Esophagus squamous epithelium (tissue), 5 donors: ENCODE data around the gene RAB11FIP5. TPM values are rescaled to one million over a fixed set of nuclear protein-coding genes. Genes with fewer than 3 reads are reported as not detected.

Experiments used
- DNase-seq: peaks from one replicate; lab custom pipeline; 2025; lab: John Stamatoyannopoulos, UW
- H3K27ac ChIP-seq, 4 donors: fragments of 200-600 bp; sonication (generic); one replicate each; pipeline ENCODE4 v1.5.1; 2016 to 2019; ENCODE audit warnings: mild to moderate bottlenecking in 1 of 4
- H3K27me3 ChIP-seq, 4 donors: fragments of 200-600 bp; sonication (generic); 1 replicate in 3 of 4; 2 replicates in 1 of 4; pipeline versions ENCODE4 v1.5.1 to v1.6.0; 2017 to 2021; ENCODE audit warnings: antibody characterized with exemption in 1 of 4
- H3K36me3 ChIP-seq, 3 donors: fragments of 200-600 bp; sonication (generic); one replicate each; pipeline ENCODE4 v1.5.1; 2016 to 2019
- H3K4me1 ChIP-seq, 3 donors: fragments of 200-600 bp; sonication (generic); one replicate each; pipeline ENCODE4 v1.5.1; 2017 to 2019
- H3K4me3 ChIP-seq, 4 donors: fragments of 200-600 bp; sonication (generic); 1 replicate in 3 of 4; 2 replicates in 1 of 4; pipeline ENCODE4 v1.5.1; 2016 to 2019; ENCODE audit warnings: mild to moderate bottlenecking in 2 of 4, moderate library complexity in 1 of 4
- H3K9me3 ChIP-seq, 3 donors: fragments of 200-600 bp; sonication (generic); one replicate each; pipeline ENCODE4 v1.5.1; 2016 to 2019
- POLR2A ChIP-seq, 4 donors: fragments of 450-650 bp; IDR thresholded peaks; one replicate each; pipeline ENCODE4 v1.6.1; 2017; ENCODE audit warnings: antibody characterized with exemption in 4 of 4, mild to moderate bottlenecking in 4 of 4, moderate library complexity in 3 of 4
- WGBS, 2 donors: methylation state at CpG; one replicate each; pipeline ENCODE4 v1.1.5; 2018; 5-methylcytosine and 5-hydroxymethylcytosine counted together
- intact Hi-C: fragments of 100-400 bp; cut with DNase I; formaldehyde crosslinking; loops from one replicate; pipeline ENCODE4 v1.15.0; 2022
- total RNA-seq, 4 donors: library from RNA; depleted of rRNA; stranded (reverse); fragments of >200 nt; gene quantifications; one replicate each; pipeline ENCODE4 v1.1.0, GENCODE V29; 2016
- TF ChIP-seq, protein P1 (sequence below), 6 experiments: fragments of 450-650 bp in 4 of 6; fragments of 200-600 bp in 2 of 6; sonication (generic) in 2 of 6; IDR thresholded peaks; one replicate each; pipeline ENCODE4 v1.5.1; 2016 to 2019; ENCODE audit warnings: antibody characterized with exemption in 6 of 6, mild to moderate bottlenecking in 4 of 6, moderate library complexity in 4 of 6
- donor health status: DM: yes; HTN: yes; CAD: no.

Gene RAB11FIP5
- total RNA-seq, 4 donors from 2014 or later, result 12.2 to 19.6 (median 16.6) TPM

DNA sequence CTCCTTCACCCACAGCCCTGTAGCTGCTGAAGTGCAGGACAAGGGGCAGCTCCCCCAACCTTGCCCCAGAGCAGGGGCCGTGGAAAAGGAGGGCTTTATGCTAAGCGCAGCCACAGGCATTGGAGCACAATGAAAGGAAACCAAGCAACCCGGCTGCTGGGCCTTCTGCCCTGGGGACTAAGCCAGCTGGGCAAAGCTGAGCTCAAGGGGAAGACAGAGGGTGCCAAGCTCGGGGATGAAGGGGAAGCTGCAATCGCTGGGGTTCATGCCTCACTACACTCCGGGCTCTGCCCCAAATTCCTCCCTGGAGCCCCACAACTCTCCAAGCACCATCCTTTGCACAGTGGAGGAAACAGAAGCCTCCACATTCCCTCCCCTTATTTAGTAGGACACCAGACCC is 53.6 kb downstream of the RAB11FIP5 start:
- peaks cover 1 to 11% (median 10%) of the 10 kb centered on the region in 3 donors for H3K4me1 ChIP-seq
- 63% methylated on average over 2 of the region's 6 CpGs; no CpG with 5 or more reads in 1 of the 2 donors for WGBS, 2 donors
- no peak overlapping the region for H3K4me3 ChIP-seq
- intact Hi-C loops, result no loop called here
- DNase-seq, result no peak
- TF ChIP-seq, protein P1, sequence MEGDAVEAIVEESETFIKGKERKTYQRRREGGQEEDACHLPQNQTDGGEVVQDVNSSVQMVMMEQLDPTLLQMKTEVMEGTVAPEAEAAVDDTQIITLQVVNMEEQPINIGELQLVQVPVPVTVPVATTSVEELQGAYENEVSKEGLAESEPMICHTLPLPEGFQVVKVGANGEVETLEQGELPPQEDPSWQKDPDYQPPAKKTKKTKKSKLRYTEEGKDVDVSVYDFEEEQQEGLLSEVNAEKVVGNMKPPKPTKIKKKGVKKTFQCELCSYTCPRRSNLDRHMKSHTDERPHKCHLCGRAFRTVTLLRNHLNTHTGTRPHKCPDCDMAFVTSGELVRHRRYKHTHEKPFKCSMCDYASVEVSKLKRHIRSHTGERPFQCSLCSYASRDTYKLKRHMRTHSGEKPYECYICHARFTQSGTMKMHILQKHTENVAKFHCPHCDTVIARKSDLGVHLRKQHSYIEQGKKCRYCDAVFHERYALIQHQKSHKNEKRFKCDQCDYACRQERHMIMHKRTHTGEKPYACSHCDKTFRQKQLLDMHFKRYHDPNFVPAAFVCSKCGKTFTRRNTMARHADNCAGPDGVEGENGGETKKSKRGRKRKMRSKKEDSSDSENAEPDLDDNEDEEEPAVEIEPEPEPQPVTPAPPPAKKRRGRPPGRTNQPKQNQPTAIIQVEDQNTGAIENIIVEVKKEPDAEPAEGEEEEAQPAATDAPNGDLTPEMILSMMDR (IDR thresholded peaks at IDR 0.05), result no peak
- TF ChIP-seq POLR2A (IDR thresholded peaks at IDR 0.05), result no peak
- no peaks in the 10 kb centered on the region for H3K27me3 ChIP-seq
- no peak overlapping the region for H3K27ac ChIP-seq
- H3K9me3 ChIP-seq, result peaks cover 0 to 12% (median 0%) of the 10 kb centered on the region in 3 donors
- peaks cover 0 to 31% (median 0%) of the 10 kb centered on the region in 3 donors for H3K36me3 ChIP-seq

DNA sequence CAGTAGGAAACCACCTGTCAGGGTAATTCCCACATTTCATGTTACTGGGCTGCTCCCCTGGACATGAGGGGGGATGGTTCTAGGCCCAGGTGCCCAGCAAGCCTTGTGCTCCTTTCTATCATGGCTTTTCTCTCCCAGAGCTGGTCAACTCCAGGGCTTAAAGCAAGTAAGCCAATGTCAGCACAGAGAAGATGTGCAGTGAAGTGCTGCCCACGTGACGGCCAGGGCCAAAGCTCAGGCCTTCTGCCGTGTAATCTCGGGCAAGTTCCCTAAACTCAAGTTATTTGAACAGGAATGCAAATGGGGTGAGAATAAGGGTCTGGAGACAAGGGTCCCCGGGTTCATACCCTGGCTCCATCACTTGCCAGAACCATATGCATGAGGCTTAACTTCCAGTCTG is 57.8 kb downstream of the RAB11FIP5 start:
- WGBS, 2 donors, result 93 to 97% methylated on average over 5 of the region's 5 CpGs
- no peaks in the 10 kb centered on the region for H3K4me1 ChIP-seq
- H3K4me3 ChIP-seq, result no peak overlapping the region
- intact Hi-C loops, result no loop called here
- TF ChIP-seq, protein P1 (IDR thresholded peaks at IDR 0.05), result no peak
- no peak for TF ChIP-seq POLR2A (IDR thresholded peaks at IDR 0.05)
- H3K27ac ChIP-seq, result no peak overlapping the region
- H3K27me3 ChIP-seq, result no peaks in the 10 kb centered on the region
- H3K9me3 ChIP-seq, result peaks cover 0 to 12% (median 0%) of the 10 kb centered on the region in 3 donors
- H3K36me3 ChIP-seq, result peaks cover 0 to 31% (median 0%) of the 10 kb centered on the region in 3 donors
- DNase-seq, result no peak

DNA sequence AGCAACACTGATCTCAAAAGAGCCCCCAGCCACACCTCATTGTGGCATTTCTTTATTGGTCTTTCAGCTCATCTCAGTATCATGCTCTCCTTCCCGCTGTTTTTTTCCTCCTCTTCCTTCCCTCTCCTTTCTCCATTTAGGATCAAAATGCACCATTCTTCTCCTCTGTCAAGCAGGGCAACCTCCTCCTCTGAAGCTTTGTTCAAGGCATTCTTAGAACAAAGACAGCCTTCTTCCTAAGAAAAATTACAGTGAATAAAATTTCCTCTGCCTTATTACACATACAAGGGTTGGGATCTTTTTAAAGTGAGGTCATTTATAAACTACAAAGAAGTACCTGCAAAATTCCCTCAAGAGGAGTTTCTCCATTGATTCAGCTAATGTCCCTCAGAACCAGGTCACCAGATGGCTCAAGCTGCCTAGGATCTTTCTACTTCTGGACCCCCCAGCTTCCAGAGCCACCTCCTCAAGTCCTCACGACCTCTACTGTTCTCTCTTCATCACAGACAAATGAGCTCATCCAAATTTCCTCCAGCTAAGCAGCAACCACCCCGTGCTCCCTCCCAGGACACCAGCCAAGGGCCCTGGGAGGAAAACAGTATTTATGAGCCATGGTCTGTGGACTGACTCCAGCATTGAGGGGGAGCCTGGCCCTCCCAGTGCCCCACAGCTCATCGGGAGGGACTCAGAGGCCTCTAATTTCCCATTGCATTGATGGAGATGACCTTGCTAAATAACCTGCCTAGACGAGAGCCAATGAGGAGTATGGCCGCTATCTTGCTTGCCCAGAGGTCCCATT is 59.2 kb downstream of the RAB11FIP5 start:
- no peak for TF ChIP-seq POLR2A (IDR thresholded peaks at IDR 0.05)
- TF ChIP-seq, protein P1 (IDR thresholded peaks at IDR 0.05), result no peak
- DNase-seq, result no peak
- 70 to 76% methylated on average over 5 to 6 of the region's 6 CpGs for WGBS, 2 donors
- H3K4me3 ChIP-seq, result no peak overlapping the region
- intact Hi-C loops, result no loop called here
- no peak overlapping the region for H3K27ac ChIP-seq
- H3K9me3 ChIP-seq, result peaks cover 0 to 12% (median 0%) of the 10 kb centered on the region in 3 donors
- no peaks in the 10 kb centered on the region for H3K27me3 ChIP-seq
- H3K36me3 ChIP-seq, result peaks cover 0 to 30% (median 0%) of the 10 kb centered on the region in 3 donors
- no peaks in the 10 kb centered on the region for H3K4me1 ChIP-seq

DNA sequence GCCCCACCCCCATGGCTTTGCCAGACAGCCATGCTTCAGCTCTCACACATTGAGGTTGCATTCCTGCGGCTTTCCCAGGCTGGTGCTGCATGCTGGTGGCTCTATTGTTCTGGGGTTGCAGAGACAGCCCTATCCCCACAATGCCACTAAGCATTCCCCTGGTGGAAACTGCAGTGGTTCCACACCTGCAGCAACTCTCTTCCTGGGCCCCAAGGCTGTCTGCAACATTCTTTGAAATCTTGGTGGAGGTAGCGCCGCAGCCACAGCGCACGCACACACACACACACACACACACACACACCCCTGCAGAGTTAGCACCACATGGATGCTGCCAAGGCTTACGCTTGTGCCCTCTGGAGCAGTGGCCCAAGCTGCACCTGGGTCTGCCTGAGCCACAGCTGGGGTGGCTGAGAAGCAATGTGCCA is 62.6 kb downstream of the RAB11FIP5 start:
- Histone ChIP-seq H3K27ac (no peak overlapping the region), H3K4me1 (no peaks in the 10 kb centered on the region), H3K27me3 (no peaks in the 10 kb centered on the region), H3K36me3 (no peaks in the 10 kb centered on the region), H3K4me3 (no peak overlapping the region), H3K9me3 (no peaks in the 10 kb centered on the region)
- WGBS, 2 donors, result 100% methylated on average over 1 of the region's 6 CpGs; no CpG with 5 or more reads in 1 of the 2 donors
- no peak for DNase-seq
- intact Hi-C loops, result no loop called here
- TF ChIP-seq POLR2A (IDR thresholded peaks at IDR 0.05), result no peak
- TF ChIP-seq, protein P1 (IDR thresholded peaks at IDR 0.05), result no peak
